Measurements from ENCODE around the gene STMP1.

- TF ChIP-seq POLR2A (IDR thresholded peaks at IDR 0.05; ENCODE audit: low read depth, low read length) (no peak), MXI1 (IDR thresholded peaks at IDR 0.05; ENCODE audit: borderline replicate concordance, low read depth, low read length) (no peak)
Observed at GRCh38 chr7:135693558-135693957, 31.2 kb downstream of the STMP1 start.

All from IMR-90 (cell line).